Hepatocyte (in vitro differentiated cells): ENCODE data around the gene TXN.

Experiments
- EZH2 ChIP-seq: fragments of 200-600 bp; sonication (generic); IDR thresholded peaks from 2 replicates; pipeline ENCODE4 v1.6.1; 2016; ENCODE audit warnings: antibody characterized with exemption, mild to moderate bottlenecking, borderline replicate concordance
- TF ChIP-seq, protein P1 (sequence below): fragments of 200-600 bp; sonication (generic); IDR thresholded peaks from 2 replicates; pipeline ENCODE4 v1.5.1; 2016; ENCODE audit warnings: antibody characterized with exemption, mild to moderate bottlenecking; ENCODE audit not compliant: poor library complexity

GRCh38 chr9:110241260-110241857, 14.9 kb downstream of the TXN start:
- TF ChIP-seq, protein P1, sequence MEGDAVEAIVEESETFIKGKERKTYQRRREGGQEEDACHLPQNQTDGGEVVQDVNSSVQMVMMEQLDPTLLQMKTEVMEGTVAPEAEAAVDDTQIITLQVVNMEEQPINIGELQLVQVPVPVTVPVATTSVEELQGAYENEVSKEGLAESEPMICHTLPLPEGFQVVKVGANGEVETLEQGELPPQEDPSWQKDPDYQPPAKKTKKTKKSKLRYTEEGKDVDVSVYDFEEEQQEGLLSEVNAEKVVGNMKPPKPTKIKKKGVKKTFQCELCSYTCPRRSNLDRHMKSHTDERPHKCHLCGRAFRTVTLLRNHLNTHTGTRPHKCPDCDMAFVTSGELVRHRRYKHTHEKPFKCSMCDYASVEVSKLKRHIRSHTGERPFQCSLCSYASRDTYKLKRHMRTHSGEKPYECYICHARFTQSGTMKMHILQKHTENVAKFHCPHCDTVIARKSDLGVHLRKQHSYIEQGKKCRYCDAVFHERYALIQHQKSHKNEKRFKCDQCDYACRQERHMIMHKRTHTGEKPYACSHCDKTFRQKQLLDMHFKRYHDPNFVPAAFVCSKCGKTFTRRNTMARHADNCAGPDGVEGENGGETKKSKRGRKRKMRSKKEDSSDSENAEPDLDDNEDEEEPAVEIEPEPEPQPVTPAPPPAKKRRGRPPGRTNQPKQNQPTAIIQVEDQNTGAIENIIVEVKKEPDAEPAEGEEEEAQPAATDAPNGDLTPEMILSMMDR, result no peak
- no peak for TF ChIP-seq EZH2
